PFSK-1 (cell line): ENCODE results near the gene SRSF2.

Experiments used
- FOXP2 ChIP-seq: optimal IDR thresholded peaks from 2 replicates; pipeline ENCODE3; 2011; ENCODE audit warnings: borderline replicate concordance, control low read depth, inconsistent platforms; ENCODE audit not compliant: insufficient read depth; ENCODE audit errors: extremely low read length, extremely low read depth
- POLR2AphosphoS5 ChIP-seq: IDR thresholded peaks from 2 replicates; pipeline ENCODE4 v1.6.1; 2012; ENCODE audit warnings: low read depth, mild to moderate bottlenecking, control low read depth, low read length, moderate library complexity
- REST ChIP-seq, 2 experiments: IDR thresholded peaks; 2 replicates each; pipeline versions ENCODE4 v1.6.1 to v1.8.0; 2011 to 2012; ENCODE audit warnings: low read depth in 2 of 2, low read length in 2 of 2, control low read depth in 1 of 2, inconsistent platforms in 1 of 2, mild to moderate bottlenecking in 1 of 2, moderate library complexity in 1 of 2; ENCODE audit not compliant: insufficient read depth in 1 of 2
- SIN3A ChIP-seq: IDR thresholded peaks from 2 replicates; pipeline ENCODE4 v1.6.1; 2012; ENCODE audit warnings: mild to moderate bottlenecking, low read length, moderate library complexity, borderline replicate concordance; ENCODE audit not compliant: insufficient read depth
- TAF1 ChIP-seq: IDR thresholded peaks from 2 replicates; pipeline ENCODE4 v1.6.1; 2012; ENCODE audit warnings: low read length, control low read depth, borderline replicate concordance; ENCODE audit not compliant: insufficient read depth

Gene SRSF2

GRCh38 chr17:76686538-76687297, 50.4 kb downstream of the SRSF2 start:
- TF ChIP-seq REST (IDR thresholded peaks at IDR 0.05; ENCODE audit: insufficient read depth in 1 of 2, low read depth in 2 of 2, low read length in 2 of 2) (no peak), POLR2AphosphoS5 (no peak), FOXP2 (no peak), SIN3A (no peak), TAF1 (no peak)

- TF ChIP-seq POLR2AphosphoS5 (no peak), FOXP2 (no peak), SIN3A (no peak), REST (IDR thresholded peaks at IDR 0.05; ENCODE audit: insufficient read depth in 1 of 2, low read depth in 2 of 2, low read length in 2 of 2) (no peak), TAF1 (no peak)
Measured at GRCh38 chr17:76685846-76686245, 51.3 kb downstream of the SRSF2 start.

GRCh38 chr17:76685366-76685765, 51.8 kb downstream of the SRSF2 start:
- TF ChIP-seq SIN3A (no peak), REST (IDR thresholded peaks at IDR 0.05; ENCODE audit: insufficient read depth in 1 of 2, low read depth in 2 of 2, low read length in 2 of 2) (no peak), FOXP2 (no peak)

GRCh38 chr17:76684756-76685155, 52.4 kb downstream of the SRSF2 start:
- no peak for TF ChIP-seq FOXP2
